Right cardiac atrium (tissue), 5 donors: ENCODE results near the gene ATP8B1. TPM values are rescaled to one million over a fixed set of nuclear protein-coding genes. Genes with fewer than 3 reads are reported as not detected.
A peak's percentile ranks its signal among the peaks of the same experiment; 100 is the strongest.
"Not testable (repeated sequence)": the region's sequence is repeated elsewhere in the genome, so short reads cannot be mapped to it uniquely, and the experiment has no call there.

Source experiments
- ATAC-seq, 2 donors: fragments of 200-7000 bp; cut with Tn5 transposase; one replicate each; pipeline versions ENCODE4 v1.8.0 to v1.9.1; 2020; ENCODE audit warnings: moderate library complexity in 2 of 2, mild to moderate bottlenecking in 1 of 2
- DNase-seq, 3 donors: peaks; one replicate each; pipeline ENCODE4 v3.0.0-alpha.2; 2020
- H3K27ac ChIP-seq: one replicate; pipeline ENCODE4 v1.5.1; 2013; ENCODE audit warnings: mild to moderate bottlenecking, low read length, control low read depth, moderate library complexity
- H3K27me3 ChIP-seq: one replicate; pipeline ENCODE4 v1.6.1; 2013; ENCODE audit not compliant: control insufficient read depth, insufficient read depth
- H3K4me1 ChIP-seq: one replicate; pipeline ENCODE4 v1.6.1; 2013; ENCODE audit warnings: low read length; ENCODE audit not compliant: control insufficient read depth, insufficient read depth
- H3K4me3 ChIP-seq: one replicate; pipeline ENCODE4 v1.5.1; 2013; ENCODE audit warnings: low read length, control low read depth
- H3K9me3 ChIP-seq: one replicate; pipeline ENCODE4 v1.6.1; 2013; ENCODE audit warnings: low read length; ENCODE audit not compliant: control insufficient read depth
- WGBS: extraction: QIAGEN DNeasy Blood & Tissue Kit; methylation state at CpG from one replicate; pipeline ENCODE4 v1.1.7; 2013; 5-methylcytosine and 5-hydroxymethylcytosine counted together
- intact Hi-C, 4 donors: fragments of 100-400 bp; cut with DNase I; formaldehyde crosslinking; loops; one replicate each; pipeline versions ENCODE4 v1.11.0 to v1.14.0; 2022 to 2023
- polyA plus RNA-seq: library from polyadenylated mRNA; stranded (reverse); fragments of 200-250 nt; gene quantifications from one replicate; pipeline ENCODE4 v1.2.3, GENCODE V29; 2013
- total RNA-seq, 4 donors: library from RNA; stranded (reverse); fragmentation: NEBNext Ultra II Directional; extraction: Animal tissue kit (Norgen Biotek cat#: 25700); gene quantifications; one replicate each; pipeline ENCODE4 v1.2.1, GENCODE V29; 2021
- donor health status: healthy with polysubstance abuse.
- donor health status: DM: no; HTN: yes; CAD: no.
- donor health status: DM: no; HTN: no; CAD: no.
- donor health status: DM: no; HTN: yes; CAD: no; lungs with severe emphysema.
- donor health status: DM: yes; HTN: yes; CAD: no.

Gene ATP8B1
- total and polyA plus RNA-seq, 5 donors: 2.6 to 11.5 (median 9.0) TPM

- no peak for DNase-seq
- 86% methylated on average over 11 of the region's 11 CpGs for WGBS
- ATAC-seq: no peak
- H3K27me3 ChIP-seq: no peaks in the 10 kb centered on the region
- intact Hi-C loops: loop anchor here in 1 of 4 donors (10.0 kb wide), 1 partner anchor 135 kb away; no protein-coding TSS in a partner anchor
- no peak overlapping the region for H3K4me3 ChIP-seq
- peaks cover 2% of the 10 kb centered on the region for H3K9me3 ChIP-seq
- H3K4me1 ChIP-seq: no peaks in the 10 kb centered on the region
- no peak overlapping the region for H3K27ac ChIP-seq
Observed at GRCh38 chr18:57659460-57660102, 143.5 kb downstream of the ATP8B1 start.

- intact Hi-C loops: no loop called here
- 57% methylated on average over 2 of the region's 2 CpGs for WGBS
- peaks cover 2% of the 10 kb centered on the region for H3K9me3 ChIP-seq
Observed at GRCh38 chr18:57657542-57657941, 145.6 kb downstream of the ATP8B1 start.

GRCh38 chr18:57655740-57656139 is 147.4 kb downstream of the ATP8B1 start:
- 97% methylated on average over 2 of the region's 2 CpGs for WGBS
- intact Hi-C loops: no loop called here

More at GRCh38 chr18:57657542-57657941, 145.6 kb downstream of the ATP8B1 start:
- H3K27me3 ChIP-seq: no peaks in the 10 kb centered on the region
- DNase-seq: no peak
- no peak overlapping the region for H3K4me3 ChIP-seq
- no peak overlapping the region for H3K27ac ChIP-seq
- no peaks in the 10 kb centered on the region for H3K4me1 ChIP-seq
- ATAC-seq: peak; percentile 55 to 79

GRCh38 chr18:57651914-57652313 is 151.2 kb downstream of the ATP8B1 start:
- intact Hi-C loops: no loop called here
- Histone ChIP-seq H3K27me3 (no peaks in the 10 kb centered on the region), H3K9me3 (peaks cover 2% of the 10 kb centered on the region), H3K4me1 (peaks cover 3% of the 10 kb centered on the region), H3K4me3 (no peak overlapping the region), H3K27ac (no peak overlapping the region)
- no peak for ATAC-seq
- DNase-seq: no peak

More at GRCh38 chr18:57655740-57656139, 147.4 kb downstream of the ATP8B1 start:
- Histone ChIP-seq H3K27ac (no peak overlapping the region), H3K4me1 (no peaks in the 10 kb centered on the region), H3K9me3 (peaks cover 2% of the 10 kb centered on the region), H3K4me3 (no peak overlapping the region), H3K27me3 (no peaks in the 10 kb centered on the region)
- DNase-seq (no peak), ATAC-seq (no peak)

- ATAC-seq (peak; percentile 76 to 82), DNase-seq (peak in 1 of 3 donors; percentile 65)
- intact Hi-C loops: no loop called here
- WGBS: 65% methylated on average over 11 of the region's 11 CpGs
- Histone ChIP-seq H3K4me3 (no peak overlapping the region), H3K4me1 (peaks cover 3% of the 10 kb centered on the region), H3K27me3 (no peaks in the 10 kb centered on the region), H3K9me3 (no peaks in the 10 kb centered on the region), H3K27ac (peak overlapping the region; percentile 55)
Observed at GRCh38 chr18:57649556-57650500, 153.3 kb downstream of the ATP8B1 start.

- ATAC-seq (peak in 1 of 2 donors; percentile 7), DNase-seq (peak in 2 of 3 donors; percentile 54 to 56)
- no peaks in the 10 kb centered on the region for H3K27me3 ChIP-seq
- no peak overlapping the region for H3K27ac ChIP-seq
- H3K9me3 ChIP-seq: no peaks in the 10 kb centered on the region
- peaks cover 3% of the 10 kb centered on the region for H3K4me1 ChIP-seq
- WGBS: 89% methylated on average over 32 of the region's 32 CpGs
- intact Hi-C loops: no loop called here
- H3K4me3 ChIP-seq: no peak overlapping the region
Observed at GRCh38 chr18:57648414-57648813, 154.7 kb downstream of the ATP8B1 start.

- Histone ChIP-seq H3K27me3 (no peaks in the 10 kb centered on the region), H3K4me1 (peaks cover 1% of the 10 kb centered on the region), H3K9me3 (no peaks in the 10 kb centered on the region), H3K27ac (no peak overlapping the region), H3K4me3 (no peak overlapping the region)
- intact Hi-C loops: no loop called here
- ATAC-seq (no peak), DNase-seq (no peak)
Observed at GRCh38 chr18:57644540-57644939, 158.6 kb downstream of the ATP8B1 start.

- H3K9me3 ChIP-seq, intact Hi-C loops, H3K27ac ChIP-seq, H3K4me1 ChIP-seq, DNase-seq, H3K27me3 ChIP-seq, H3K4me3 ChIP-seq: not testable (repeated sequence)
- WGBS: 94% methylated on average over 25 of the region's 25 CpGs
- ATAC-seq: peak in 1 of 2 donors; percentile 42
Observed at GRCh38 chr18:57643726-57644125, 159.4 kb downstream of the ATP8B1 start.

- H3K27ac ChIP-seq, H3K4me1 ChIP-seq, H3K27me3 ChIP-seq, DNase-seq, intact Hi-C loops, H3K9me3 ChIP-seq, H3K4me3 ChIP-seq, ATAC-seq: not testable (repeated sequence)
- WGBS: 96% methylated on average over 18 of the region's 29 CpGs
Observed at GRCh38 chr18:57642462-57642861, 160.7 kb downstream of the ATP8B1 start.

GRCh38 chr18:57640749-57641148 is 162.4 kb downstream of the ATP8B1 start:
- no peak for DNase-seq

GRCh38 chr18:57640236-57640635 is 162.9 kb downstream of the ATP8B1 start:
- Histone ChIP-seq H3K27me3 (no peaks in the 10 kb centered on the region), H3K27ac (no peak overlapping the region), H3K9me3 (no peaks in the 10 kb centered on the region), H3K4me1 (no peaks in the 10 kb centered on the region), H3K4me3 (no peak overlapping the region)
- DNase-seq (no peak), ATAC-seq (no peak)
- intact Hi-C loops: no loop called here
- 62% methylated on average over 3 of the region's 3 CpGs for WGBS

More at GRCh38 chr18:57640749-57641148, 162.4 kb downstream of the ATP8B1 start:
- Histone ChIP-seq H3K27me3 (no peaks in the 10 kb centered on the region), H3K4me3 (no peak overlapping the region), H3K4me1 (no peaks in the 10 kb centered on the region), H3K9me3 (no peaks in the 10 kb centered on the region), H3K27ac (no peak overlapping the region)
- WGBS: 82% methylated on average over 2 of the region's 2 CpGs
- intact Hi-C loops: no loop called here
- no peak for ATAC-seq
